CD4-positive, alpha-beta T cell treated with Interleukin-10 for 1 hour (primary cell): ENCODE measurements around the gene SUN5.
"Not testable (repeated sequence)": the region's sequence is repeated elsewhere in the genome, so short reads cannot be mapped to it uniquely, and the experiment has no call there.

Source experiments
- DNase-seq: peaks from one replicate; pipeline ENCODE4 v3.0.0-alpha.2; 2020

Gene SUN5

DNA sequence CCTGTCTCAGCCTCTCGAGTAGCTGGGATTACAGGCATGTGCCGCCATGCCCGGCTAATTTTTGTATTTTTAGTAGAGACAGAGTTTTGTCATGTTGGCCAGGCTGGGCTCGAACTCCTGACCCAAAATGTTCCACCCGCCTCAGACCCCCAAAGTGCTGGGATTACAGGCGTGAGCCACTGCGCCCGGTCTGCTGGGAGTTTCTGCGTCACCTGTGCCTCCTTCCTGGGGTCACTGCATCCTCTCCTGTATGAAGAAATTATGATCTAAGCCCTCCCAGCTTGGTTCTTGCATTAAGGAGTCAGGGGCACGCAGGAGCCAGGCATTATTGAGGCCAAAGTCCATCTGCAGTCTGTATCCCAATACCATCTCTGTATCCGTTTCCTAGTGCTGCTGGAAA, 41.6 kb downstream of the SUN5 start:
- DNase-seq = not testable (repeated sequence)

DNA sequence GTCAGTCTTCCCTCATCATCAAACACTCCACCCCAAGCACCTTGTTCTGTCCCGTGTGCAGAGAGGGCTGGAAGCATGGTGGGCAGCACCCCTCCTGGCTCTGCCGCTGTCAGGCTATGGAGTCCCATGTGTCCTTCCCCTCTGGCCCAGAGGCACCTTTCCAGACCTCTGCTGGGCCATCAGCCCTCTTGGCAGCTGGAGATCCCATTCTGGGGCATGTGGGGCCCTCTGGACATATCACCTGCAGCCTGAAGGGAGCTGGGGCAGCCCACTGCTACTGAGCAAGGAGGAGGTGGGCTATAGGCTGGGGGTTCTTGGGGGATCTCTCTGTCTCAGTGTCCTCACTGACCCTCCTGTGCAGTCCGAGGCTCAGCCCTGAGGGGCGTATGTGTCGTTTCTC, 42.2 kb downstream of the SUN5 start:
- DNase-seq = no peak

DNA sequence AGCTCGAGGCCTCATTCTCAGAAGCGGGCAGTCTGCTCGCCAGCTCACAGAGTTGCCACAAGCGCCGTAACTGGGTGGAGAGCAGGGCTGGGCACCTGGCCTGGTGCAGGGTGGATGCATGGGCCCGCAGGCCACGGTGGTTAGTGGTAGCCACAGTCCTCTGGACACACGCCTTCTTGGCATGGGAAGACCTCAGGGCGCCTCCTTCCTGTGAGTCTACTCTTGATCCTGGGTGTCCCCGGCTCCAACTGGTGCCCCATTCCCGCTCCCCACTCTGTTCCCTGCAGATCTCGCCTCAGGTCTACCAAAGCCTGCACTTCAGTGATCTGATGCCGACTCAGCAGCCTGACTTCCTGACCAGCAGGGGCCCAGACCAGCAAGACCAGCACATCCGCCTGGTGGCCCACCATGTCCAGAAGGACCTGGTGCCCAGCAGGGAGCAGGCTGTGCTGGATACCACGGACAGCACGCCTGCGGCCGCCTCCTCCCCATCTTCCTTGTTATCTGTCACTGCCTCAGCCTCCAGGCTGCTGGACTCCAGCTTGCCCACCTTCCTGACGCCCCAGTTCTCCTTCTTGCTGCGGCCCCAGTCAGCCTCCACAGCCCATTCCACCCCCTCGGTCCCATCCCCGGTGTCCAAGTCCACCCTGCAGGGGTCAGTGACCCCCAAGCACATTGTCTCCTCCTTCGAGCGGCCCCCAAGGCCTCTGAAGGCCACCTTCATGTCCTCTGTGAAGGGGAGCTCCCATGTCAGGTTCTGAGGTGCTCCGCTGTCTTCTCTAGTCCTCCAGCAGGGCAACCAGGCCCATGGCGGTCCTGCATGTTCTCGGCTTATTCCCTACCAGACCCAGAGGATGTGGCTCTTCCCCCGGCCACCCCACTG, 43.1 kb downstream of the SUN5 start:
- no peak for DNase-seq

DNA sequence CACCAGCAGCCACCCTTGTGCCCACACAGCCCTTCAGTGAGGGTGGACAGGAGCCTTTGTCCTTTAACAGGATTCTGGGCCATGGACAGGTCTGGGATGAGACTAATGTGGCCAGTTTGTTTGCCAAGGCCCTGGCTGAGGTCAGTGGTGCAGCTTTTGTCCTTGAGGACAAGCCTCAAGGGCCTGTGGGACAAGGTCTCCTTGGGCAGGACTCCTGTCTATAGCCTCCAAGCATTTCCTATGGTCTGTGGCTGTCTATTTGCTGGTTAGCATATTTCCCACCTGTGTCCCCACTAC, 44.1 kb downstream of the SUN5 start:
- DNase-seq = no peak

DNA sequence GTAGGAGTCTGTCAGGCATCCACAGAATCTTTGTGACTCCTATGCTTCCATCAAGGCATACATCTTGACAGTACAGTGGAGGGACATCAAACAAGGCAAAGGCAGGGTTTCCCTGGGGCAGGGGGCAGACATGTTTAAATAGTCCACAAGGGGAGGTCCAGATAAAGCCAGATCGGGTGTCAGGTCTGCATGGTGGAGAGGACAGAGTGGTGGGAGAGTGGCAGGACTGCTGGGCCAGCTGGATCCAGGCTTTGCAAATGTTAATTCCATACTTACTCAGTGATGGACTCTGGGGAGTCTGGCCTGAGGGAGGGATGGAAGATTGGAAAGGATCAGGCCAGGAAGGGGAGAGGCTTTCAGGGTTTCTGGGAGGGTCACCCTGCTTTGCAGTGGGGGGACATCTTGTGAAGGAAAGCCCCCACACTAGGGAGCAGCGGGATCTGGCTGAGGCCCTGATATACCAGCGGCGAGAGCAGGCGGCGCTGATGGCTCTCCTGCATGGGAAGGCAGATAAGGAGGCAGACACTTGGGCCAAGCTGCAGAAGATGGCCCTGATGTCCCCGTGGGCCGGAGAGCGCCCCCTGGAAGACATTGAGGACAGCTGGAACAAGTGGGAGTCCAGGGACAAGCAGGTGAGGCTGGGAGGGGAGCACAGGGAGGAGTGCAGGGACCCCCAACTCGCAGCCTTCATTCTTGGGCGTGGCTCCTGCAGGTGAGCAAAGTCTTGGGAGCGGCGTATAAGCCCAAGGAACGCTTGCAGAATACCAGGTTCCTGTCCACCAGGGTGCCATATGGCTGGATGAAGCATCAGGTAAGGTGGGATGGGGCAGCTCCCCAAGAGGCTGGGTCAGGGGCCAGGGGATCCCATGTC, 44.6 kb downstream of the SUN5 start:
- DNase-seq = no peak

DNA sequence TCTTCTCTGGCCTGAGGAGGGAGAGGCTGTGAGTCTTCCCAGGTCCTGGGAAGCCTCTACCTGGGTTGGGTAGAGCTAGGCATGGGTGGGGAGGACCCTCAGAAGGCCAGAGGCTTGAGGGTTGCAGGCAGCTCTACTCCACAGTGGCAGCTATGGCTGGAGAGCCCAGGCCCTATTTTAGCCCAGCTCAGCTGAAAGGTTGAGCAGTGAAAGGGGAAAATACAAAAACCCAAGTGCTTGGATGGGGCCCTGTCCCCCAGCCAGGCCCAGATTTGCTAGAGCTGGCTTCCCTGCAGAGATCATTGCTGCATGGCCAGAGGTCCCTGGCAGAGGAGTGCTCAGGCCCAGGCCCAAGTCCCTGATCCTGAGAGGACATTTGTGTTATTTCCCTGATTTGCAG, 45.7 kb downstream of the SUN5 start:
- no peak for DNase-seq

DNA sequence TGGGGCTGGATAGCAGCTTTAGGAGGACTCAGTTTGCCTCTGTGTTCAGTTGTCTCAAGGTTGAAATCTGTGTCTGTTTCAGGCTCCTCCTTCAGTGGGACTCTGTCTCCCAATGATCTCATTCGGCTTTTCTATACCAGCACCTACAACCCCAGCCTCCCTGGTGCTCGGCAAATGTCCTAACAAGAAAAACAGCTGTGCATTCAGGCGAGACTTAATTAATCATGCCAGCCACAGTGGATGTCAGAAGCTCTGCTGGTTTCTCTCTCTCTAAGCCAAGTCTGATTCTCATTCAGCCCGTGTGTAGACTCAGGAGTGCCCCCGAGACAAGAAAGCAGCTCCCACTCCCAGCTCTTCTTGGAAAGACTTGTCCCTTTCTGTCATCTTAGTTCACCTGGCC, 46.8 kb downstream of the SUN5 start:
- no peak for DNase-seq

DNA sequence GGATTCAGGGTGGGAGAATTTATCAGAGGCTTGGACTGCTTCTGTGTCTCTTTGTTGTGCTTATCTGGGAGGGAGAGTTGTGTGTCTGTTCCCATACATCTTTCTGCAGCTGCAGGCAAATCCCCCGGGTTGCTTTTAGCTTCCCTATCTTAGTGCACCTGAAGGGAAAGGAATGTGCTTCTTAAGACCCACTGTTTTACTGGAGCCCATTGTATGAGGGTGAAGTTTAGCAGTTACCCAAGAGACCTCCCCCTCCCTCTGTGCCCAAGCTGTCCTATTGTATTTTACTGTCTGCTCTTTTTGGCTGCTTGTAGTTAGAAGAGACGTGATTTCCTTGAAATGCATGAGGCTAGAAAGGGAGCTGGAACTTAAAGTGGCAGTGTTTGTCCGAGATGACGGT, 53.7 kb downstream of the SUN5 start:
- DNase-seq = not testable (repeated sequence)

DNA sequence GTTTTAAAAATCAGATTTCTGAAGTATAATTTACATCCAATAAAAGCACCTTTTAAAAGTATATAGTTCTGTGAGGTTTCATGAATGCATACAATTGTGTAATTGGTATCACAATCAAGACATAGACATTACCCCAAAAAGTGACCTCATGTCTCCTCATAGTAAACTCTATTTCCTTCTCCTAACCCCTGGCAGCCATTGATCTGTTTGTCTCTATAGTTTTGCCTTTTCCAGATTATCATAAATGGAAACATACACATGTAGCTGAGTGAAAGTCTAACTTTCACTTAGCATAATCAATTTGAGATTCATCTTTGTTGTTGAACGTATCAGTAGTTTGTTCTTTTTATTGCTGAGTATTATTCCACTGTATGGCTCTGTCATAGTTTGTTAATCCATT, 57.6 kb downstream of the SUN5 start:
- DNase-seq = no peak

DNA sequence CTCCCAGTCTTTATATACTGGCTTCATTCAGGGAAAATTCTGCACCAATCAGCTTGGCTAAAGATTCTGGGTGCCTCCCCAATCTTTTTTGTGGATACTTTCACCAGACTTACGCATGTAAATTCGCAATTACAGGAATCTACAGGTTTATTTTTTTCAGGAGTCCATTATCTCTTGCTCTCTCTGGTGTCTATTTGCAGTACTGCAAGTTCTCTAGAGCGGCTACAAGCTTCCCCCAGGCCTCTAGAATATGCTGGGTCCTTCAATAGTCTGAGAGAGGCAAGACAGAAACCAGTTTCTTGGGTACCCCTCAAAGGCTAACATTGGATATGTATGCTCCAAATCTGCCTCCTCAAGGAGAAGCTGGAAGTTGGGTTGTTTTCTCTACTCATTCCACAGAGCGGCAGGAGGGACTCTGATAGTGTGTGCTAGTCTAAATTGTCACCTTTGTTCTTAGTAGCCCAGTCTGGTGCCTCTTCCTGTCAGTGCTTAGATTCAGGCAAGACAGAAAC, 58.5 kb downstream of the SUN5 start:
- DNase-seq = peak; percentile 62

DNA sequence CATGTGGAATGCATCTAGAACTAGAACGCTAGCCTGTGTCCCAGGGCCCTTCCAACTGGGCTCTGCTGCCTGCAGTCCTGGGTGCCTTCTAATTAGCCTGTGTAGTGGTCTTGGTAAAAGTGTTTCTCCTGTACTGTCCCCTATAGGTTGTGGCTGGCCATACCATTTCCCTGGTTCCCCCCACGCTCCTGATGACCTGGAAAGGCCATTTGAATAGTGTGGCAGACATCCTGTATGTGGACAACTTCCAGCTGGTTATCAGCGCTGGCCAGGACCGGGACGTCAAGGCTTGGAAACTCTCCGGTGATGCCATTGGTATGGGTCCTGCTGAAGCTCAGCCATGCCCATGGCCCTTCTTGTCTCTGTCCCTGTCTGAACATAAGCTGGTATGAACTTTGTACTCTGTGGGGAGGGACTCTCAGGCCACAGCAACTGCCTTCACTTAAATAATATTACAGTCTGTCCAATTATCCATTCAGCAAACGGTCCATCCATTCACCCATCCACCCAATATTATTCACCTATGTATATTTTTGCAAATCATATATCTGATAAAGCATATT, 60.7 kb downstream of the SUN5 start:
- no peak for DNase-seq

DNA sequence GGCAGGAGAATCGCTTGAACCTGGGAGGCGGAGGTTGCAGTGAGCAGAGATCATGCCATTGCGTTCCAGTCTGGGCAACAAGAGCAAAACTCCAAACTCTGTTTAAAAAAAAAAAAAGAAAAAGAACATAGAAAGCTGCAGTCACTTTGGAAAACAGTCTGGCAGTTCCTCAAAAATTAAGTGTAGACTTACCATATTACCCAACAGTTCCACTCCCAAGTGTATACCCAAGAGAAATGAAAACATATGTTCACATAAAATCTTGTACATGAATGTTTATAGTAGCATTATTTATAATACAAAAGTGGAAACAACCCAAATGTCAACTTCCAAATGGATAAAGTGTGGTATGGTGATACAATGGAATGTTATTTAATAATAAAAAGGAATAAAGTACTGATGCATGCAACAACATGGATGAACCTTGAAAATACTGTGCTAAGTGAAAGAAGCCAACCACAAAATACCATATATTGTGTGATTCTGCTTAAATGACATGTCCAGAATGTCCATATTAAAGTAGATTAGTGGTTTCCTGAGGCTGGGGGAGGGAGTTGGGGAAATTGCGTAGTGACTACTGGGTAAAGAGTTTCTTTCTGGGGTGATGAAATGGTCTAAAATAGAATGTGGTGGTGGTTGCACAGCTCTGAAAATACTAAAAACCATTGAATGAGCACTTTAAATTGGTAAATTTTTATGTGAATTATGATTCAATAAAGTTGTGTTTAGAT, 62.9 kb downstream of the SUN5 start:
- DNase-seq = no peak

DNA sequence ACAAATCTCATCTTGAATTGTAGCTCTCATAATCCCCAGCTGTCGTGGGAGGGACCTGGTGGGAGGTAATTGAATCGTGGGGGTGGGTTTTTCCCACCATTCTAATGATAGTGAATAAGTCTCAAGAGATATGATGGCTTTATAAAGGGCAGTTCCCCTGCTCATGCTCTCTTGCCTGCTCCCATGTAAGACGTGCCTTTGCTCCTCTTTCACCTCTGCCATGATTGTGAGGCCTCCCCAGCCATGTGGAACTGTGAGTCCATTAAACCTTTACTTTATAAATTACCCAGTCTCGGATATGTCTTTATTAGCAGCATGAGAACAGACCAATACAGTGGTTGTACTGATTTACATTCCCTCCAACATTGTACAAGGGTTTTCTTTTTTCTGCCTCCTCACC, 69.7 kb downstream of the SUN5 start:
- DNase-seq = no peak
